ENCODE measurements around the gene PACS2.

DNA sequence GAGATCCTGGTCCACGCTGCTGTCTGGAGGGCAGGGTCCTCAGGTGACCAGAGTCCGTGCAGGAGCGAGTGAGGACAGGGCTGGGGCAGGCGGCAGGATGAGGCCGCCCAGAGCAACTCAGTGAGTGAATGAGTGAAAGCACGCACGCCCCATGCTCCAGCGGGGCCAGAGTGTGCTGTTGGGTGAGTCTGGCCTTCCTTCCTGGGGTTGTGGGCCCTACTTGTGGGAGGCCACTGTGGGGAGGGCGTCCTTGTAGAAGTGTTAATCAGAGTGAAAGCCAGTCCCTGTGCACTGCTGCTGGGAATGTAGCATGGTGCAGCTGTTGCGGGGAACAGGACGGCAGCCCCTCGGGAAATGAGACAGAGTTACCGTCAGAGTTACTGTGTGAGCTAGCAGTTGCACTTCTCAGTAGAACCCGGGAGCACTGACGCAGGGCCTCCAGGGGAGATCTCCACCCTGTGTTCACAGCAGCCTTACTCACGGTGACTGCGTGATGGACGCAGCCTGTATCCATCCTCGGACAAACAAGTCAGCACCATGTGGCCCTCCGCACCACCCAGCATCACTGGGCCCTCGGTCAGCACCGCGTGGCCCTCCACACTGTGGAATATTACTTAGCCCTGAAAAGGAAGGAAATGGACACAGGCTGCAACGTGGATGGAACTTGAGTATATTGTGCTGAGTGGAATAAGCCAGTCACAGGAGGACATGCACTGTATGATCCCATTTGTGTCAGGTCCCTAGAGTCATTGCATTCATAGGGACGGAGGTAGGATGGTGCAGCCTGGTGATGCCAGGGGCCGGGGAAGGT, 22.1 kb downstream of the PACS2 start:
- TF ChIP-seq, protein P1, sequence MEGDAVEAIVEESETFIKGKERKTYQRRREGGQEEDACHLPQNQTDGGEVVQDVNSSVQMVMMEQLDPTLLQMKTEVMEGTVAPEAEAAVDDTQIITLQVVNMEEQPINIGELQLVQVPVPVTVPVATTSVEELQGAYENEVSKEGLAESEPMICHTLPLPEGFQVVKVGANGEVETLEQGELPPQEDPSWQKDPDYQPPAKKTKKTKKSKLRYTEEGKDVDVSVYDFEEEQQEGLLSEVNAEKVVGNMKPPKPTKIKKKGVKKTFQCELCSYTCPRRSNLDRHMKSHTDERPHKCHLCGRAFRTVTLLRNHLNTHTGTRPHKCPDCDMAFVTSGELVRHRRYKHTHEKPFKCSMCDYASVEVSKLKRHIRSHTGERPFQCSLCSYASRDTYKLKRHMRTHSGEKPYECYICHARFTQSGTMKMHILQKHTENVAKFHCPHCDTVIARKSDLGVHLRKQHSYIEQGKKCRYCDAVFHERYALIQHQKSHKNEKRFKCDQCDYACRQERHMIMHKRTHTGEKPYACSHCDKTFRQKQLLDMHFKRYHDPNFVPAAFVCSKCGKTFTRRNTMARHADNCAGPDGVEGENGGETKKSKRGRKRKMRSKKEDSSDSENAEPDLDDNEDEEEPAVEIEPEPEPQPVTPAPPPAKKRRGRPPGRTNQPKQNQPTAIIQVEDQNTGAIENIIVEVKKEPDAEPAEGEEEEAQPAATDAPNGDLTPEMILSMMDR (conservative IDR thresholded peaks at IDR 0.05 in 1 of 2, IDR thresholded peaks at IDR 0.05 in 1 of 2; ENCODE audit: extremely low read depth in 1 of 2, insufficient read depth in 1 of 2, low read depth in 1 of 2, low read length in 2 of 2) = no peak
- TF ChIP-seq EZH2 (IDR thresholded peaks at IDR 0.05; ENCODE audit: borderline replicate concordance, low read length) = no peak
